ENCODE measurements around the gene SLAIN2.
"Not testable (repeated sequence)": the region's sequence is repeated elsewhere in the genome, so short reads cannot be mapped to it uniquely, and the experiment has no call there.

Gene SLAIN2

DNA sequence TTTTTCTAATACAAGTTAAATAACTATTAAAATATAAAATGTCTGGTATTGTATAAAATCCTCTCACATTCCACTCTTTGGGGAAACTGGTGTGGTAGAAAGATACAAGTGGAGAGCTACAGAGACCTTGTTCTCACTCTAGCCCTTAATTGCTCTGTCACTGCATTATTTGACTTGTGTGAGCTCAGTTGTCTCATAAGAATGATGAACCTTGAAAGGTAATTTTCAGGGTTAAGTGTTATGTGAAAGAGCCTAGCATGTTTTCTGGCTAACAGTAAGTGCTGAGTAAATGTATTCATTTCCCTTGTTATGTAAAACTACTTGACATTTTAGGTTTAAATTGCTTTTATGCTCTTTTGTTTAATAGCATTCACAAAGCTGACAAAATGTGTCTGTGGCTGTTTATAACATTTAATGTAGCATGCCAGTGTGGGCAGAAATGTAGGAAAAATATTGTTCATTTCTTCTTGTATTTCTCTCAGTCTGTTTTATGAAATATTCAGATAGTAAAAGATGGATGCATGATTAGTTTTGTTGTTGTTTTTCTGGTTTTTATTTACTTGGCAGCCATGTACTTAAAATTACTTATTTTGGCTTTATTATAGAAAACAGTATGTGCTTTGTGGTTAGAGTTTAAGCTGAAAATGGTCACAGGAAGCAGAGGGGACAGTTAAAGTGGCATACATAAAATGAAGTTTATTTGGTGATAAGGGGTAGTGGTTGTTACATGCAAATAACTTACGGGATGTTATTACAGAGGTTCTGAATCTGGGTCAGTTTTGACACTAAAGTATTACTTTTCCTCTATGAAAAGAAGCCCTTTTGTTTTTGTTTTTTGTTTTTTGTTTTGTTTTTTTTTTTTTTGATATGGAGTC, 29.2 kb downstream of the SLAIN2 start:
- no peak for DNase-seq

DNA sequence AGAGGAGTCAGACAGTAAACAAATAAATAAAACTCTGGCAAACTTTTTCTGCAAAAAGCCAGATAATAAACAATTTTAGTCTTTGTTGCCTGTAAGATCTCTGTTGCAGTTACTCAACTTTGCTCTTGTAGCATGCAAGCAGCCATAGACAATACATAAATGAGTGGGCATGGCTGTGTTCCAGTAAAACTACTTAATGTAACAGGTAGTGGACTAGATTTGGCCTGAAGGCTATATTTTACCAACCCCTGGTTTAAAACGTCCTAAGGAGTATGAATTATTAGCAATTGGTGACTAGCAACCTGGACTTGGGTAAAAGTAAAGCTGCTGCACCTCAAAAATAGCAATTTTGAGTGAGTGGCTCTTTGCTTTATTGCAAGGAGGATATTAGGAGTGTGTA, 30.9 kb downstream of the SLAIN2 start:
- DNase-seq: no peak

DNA sequence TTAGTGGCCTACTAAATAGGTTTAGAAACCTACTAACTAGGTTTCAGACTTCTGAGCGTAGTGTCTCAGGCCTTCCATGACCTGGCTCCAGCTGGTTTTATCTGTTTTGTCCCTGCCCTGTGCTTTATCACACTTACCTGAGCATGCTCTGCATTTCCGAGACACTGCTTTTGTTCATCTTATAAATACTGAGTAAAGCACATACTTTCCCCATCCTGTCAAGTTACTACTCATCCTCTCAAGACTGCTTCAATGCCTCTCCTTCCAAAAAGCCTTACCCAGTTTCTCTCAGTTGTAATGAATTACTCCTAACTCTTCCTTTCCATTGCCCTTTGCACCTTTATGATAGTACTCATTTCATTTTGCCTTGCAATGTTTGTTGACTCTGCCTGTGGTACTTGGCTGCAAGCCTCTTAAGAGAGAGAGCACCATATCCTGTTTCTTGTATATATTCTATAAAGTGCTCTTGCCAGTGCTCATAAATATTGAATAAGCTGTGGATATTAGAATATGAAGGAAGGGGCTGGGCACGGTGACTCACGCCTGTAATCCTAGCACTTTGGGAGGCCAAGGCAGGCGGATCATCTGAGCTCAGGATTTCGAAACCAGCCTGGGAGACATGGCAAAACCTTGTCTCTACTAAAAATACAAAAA, 34.4 kb downstream of the SLAIN2 start:
- no peak for DNase-seq

DNA sequence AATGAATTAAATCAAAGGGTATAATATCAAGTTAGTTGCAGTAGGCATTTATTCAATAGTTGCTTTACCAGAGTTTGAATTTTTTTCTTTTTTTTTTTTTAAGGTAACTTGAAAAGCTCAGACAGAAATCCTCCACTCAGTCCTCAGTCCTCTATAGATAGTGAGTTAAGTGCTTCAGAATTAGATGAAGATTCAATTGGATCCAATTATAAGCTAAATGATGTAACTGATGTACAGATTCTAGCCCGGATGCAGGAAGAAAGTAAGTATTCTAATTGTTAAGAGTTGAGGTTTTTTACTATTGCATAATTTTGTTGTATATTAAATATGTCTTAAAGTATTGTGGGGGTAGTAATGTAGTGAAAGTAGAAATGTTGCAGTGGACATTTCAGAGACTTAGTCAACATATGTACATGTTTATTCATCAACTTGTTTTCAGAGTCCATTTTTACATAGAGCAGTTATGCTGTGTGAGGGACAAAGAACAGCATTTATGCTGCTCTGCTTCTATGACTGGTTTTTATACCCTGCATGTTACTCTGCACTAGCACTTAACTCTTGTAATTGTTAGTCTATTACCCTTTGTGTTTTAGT, 38.4 kb downstream of the SLAIN2 start:
- no peak for DNase-seq

DNA sequence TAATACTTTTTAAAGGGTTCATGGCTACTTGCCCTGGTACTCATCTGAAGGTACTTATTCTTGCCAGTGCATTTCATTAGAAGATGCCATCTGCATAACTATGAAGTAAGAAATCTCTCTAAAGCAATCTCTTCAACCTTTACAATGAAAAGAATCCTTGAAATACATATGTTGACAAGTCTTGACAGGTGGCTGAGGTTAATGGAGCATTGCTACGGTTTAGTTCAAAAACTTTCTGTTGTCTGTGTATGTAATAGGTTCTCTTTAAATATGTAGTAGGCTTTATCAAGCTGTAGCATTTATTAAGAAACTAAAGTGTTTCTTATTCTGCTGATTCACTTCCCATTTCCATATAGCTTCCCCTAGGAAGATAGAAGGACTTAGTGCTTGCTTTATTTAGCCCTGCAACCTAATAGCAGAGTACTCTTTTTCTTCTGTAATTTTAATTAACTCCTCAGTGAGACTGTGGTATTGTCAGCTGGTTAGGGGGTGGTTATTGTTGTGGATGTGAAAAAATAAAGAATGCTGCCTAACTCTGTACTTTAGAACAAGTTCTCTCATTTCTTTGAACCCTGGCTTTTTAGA, 39.3 kb downstream of the SLAIN2 start:
- DNase-seq: no peak

DNA sequence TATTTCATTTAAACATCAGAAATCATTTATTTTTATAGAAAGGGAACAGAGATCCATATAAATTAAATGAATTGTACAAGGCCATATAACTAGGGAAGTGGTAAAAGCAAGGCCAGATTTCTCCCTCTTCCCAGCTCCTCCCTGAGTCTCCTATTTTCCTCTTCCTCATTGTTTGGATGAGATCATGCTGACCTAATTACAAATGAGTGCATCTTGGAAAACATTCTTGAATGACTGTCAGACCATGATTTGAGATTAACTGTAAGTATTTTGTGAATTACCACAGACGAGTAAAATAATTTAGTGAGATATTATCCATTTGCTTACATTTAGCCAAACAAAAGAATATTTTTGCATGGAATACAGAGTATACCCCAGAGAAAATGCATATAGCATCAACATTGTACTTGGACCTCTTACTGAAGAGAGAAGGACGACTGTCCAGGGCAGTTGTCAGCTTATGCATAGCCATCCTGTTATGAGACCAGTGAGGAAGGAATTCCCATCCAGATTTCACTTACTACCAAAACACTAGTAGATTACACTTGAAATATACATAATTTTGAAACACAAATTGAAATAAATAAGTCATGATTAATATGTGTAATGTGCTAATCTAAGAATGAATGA, 47.3 kb downstream of the SLAIN2 start:
- no peak for DNase-seq

DNA sequence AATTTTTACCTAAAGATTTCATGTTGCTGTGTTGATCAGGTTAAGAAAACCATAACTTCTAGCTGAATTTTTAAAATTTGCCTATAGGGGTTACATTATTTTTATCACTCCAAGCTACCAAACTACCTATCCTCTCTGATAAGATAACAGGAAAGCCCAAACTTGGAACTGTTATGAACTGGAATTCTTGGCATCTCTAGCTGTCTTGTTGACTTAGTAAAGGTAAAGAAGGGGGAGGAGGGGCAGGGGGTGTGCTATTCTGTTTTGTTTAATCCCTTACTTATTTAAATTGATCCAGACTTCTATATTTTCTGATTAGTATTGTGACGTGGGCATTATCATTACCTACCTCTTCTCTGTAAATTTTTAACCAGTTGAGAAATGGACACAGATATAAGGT, 54.7 kb downstream of the SLAIN2 start:
- no peak for DNase-seq

DNA sequence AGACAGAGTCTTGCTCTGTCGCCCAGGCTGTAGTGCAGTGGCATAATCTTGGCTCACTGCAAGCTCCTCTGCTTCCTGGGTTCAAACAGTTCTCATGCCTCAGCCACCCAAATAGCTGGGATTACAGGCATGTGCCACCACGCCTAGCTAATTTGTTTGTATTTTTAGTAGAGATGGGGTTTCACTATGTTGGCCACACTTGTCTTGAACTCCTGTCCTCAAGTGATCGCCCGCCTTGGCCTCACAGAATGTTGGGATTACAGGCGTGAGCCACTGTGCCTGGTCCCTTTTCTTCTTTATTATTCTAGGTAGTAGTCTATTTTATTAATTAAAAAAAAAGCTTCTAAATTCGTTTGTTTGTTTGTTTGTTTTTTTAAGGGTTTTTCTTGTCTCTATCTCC, 59.1 kb downstream of the SLAIN2 start:
- DNase-seq: no peak

DNA sequence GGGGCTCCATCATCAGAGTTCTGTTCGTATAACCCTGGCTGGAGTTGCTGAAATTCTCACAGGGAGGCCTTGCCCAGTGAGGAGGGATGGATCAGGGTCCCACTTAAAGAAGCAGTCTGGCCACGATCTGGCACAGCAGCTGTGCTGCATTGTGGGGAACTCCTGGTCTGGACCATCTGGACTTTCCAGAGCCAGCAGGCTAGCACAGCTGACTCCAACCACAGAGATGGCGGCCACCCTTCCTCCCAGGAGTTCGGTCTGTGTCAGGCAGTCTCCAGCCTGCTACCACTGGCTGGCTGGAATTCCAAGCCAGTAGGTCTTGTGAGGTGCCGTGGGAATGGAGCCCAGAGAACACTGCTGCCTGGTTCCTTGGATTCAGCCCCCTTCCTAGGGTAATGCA, 62.0 kb downstream of the SLAIN2 start:
- no peak for DNase-seq

DNA sequence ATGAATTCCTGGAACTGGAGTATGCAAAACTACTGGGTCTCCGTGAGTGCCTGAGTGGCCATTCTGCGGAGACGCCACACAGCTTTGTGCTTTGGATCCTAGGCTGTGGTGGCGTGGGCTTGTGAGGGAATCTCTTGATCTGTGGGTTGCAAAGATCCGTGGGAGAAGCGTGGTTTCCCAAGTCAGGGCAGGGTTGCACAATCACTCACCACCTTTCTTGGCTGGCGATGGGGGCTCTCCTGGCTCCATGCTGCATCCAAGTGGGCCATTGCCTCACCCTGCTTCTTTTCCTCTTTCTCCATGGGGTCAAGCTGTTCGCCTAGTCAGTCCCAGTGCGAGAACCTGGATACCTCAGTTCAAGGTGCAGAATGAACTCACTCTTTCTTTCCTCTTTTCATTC, 62.5 kb downstream of the SLAIN2 start:
- DNase-seq: no peak

DNA sequence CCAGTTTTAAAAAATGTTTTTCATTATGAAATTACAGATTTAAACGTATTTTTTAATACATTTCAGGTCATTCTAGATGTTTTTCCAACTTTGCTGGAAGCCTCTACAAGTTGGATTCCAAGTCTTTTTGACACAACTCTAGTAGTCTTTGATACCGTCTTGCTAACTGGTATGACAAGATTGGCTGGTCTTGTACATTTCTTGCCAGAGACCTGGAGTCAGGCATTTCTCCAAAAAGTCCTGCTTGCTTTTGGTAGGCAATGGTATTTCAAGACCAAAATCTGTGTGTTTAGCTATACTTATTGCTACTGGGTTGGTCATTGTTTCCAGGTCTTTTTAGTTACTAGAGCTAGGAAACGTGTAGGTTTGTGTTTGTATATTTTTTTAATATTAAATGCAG, 64.6 kb downstream of the SLAIN2 start:
- DNase-seq: no peak

DNA sequence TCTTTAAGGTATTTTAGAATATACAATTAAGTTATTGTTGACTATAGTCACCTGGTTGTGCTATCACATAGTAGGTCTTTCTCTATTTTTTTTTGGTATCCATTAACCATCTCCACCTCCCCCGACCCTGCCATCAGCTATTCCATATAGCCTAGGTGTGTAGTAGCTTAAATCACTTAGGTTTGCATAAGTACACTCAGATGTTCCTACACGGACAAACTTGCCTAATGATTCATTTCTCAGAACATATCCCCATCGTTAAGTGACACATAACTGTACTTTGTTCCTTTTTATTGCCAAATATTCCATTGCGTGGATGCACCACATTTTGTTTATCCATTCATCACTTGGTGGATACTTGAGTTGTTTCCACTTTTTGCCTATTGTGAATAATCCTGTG, 67.9 kb downstream of the SLAIN2 start:
- no peak for DNase-seq

DNA sequence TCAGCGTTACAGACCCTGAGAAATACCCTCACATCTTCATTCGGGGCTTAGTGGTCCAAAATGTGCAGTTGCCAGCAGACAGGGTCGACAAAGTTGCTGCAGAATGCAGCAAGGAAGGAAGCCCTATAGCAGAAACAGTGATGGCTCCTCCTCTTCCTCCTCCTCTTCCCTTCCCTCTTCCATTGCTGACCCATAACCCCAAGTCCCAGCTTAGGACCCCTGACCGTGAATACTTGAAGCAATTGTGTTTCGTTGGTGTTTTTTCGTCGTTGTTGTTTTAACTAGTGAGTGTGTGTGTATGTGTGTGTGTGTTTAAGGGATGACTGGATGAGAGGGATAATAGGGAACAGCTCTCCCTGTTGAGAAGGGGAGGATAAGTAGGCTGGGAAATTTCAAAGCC, 69.5 kb downstream of the SLAIN2 start:
- no peak for DNase-seq

DNA sequence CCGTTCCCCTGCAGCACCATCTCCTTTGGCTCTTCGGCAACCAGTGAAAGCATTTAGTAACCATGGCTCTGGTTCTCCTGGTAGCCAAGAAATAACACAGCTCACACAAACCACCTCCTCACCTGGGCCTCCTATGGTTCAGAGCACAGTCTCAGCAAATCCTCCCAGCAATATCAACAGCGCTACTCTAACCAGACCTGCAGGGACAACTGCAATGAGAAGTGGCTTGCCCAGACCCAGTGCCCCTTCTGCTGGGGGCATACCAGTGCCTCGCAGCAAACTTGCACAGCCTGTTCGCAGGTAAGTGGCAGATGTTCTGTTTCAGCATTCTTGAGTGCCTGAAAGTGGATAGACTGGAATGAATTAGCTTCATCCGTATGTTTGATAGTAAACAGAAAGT, 78.8 kb downstream of the SLAIN2 start:
- no peak for DNase-seq

DNA sequence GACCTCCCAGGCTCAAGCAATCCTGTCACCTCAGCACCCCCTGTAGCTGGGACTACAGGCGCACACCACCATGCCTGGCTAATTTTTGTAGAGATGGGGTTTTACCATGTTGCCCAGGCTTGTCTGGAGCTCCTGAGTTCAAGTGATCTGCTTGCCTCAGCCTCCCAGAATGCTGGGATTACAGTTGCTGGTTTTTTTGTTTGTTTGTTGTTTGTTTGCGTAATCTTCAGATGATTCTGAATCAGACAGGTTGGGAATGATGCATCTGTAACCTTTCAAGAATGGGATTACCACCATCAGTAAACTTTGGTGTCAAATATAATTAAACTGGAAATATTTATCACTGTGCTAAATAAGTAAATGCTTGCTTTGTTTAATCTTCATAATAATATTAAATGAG, 79.8 kb downstream of the SLAIN2 start:
- no peak for DNase-seq

DNA sequence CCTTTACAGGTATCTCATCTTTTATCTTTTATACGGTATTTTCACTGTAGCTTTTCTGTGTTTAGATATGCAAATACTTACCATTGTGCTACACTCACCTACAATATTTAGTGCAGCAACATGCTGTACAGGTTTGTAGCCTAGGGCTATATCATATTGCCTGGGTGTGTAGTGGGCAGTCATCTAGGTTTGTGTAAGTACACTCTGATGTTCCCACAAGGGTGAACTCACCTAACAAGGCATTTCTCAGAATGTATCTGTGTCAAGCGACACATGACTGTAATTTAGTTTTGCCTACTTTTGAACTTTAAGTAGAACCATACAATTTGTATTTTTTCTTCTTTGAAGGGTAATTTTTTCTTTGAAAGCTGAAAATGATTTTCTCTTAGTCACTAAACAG, 87.6 kb downstream of the SLAIN2 start:
- DNase-seq: no peak

DNA sequence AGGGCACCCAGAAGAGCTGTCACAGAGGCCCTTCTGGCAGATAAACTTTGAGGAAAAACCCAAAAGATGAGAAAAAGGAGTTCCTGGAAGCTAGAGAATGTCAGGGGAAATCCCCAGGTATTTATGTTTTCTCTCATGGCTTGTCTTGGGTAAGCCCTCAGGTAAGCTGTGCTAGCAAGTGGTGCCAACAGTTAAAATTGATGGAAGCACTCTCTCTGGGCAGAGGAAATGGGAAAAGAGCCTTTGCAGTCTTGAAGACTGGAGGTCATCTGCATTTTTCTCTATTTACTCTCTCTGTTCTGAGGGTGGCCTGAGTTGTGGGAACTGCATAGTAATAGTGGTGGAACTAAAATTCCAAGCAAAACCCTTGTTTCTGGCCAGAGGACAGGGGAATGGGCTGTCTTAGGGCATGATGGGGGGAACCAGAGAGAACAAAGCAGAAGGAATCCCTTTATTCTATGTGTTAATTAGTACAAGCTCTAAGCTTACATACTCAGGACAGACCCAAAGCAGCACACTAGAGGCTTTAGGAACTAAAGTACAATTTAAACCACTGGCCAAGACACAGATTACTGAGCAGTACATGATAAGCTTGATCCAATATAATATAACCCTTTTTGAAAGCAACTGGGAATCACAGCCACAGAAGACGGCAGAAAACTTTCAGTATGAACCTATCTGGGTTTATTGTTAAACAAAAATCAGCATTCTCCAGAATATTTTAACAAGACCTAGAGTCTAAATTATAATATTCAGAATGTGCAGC, 88.6 kb downstream of the SLAIN2 start:
- DNase-seq: no peak

DNA sequence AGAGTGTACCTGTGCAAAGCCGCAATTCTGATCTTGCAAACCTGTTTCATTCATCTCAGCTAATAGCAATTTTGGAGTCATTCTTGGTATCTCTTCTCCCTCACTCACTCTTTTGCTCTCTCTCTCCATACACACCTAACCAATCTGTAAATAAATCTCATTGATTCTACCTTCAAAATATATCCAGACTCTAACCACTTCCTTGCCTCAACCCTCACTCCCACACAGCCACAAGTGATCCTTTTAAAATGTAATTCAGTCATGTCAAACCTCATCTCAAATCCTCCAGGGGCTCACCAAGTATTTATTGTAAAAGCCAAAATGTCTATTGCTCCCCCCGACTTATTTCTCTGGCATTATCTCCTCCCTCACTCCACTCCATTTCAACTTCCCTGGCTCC, 90.1 kb downstream of the SLAIN2 start:
- no peak for DNase-seq

DNA sequence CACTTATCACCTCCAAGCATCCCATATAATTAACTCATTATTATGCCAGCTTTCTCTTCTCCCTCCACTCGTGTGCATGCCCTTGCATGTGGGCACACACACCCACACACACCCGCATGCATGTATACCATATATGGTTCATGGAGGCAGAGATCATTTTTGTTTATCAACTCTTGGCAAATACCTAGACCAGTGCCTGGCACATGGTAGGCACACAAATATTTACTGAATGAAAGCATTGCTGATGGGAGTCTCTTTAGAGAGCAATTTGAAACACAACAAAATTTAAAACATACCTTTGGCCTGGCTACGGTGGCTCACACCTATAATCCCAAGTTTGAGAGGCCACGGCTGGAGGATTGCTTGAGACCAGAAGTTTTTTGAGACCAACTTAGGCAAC, 90.7 kb downstream of the SLAIN2 start:
- no peak for DNase-seq

DNA sequence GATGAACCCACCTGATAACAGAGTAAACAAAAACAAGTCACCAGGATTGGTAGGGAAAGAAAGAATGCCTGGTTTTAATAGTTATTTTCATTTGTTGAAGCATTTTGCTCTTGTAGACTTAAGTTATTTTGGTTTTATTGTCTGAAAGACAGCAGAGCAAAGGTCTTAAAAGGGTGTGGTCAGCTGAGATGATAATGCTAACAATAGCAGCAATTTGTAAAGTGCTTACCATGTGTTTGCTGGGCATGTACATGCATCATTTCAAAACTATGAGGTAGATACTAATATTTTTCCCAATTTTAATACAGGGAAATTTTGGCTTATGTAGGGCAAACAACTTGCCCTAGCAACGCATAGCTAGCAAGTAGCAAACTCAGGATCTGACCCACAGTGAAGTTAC, 95.0 kb downstream of the SLAIN2 start:
- no peak for DNase-seq

DNA sequence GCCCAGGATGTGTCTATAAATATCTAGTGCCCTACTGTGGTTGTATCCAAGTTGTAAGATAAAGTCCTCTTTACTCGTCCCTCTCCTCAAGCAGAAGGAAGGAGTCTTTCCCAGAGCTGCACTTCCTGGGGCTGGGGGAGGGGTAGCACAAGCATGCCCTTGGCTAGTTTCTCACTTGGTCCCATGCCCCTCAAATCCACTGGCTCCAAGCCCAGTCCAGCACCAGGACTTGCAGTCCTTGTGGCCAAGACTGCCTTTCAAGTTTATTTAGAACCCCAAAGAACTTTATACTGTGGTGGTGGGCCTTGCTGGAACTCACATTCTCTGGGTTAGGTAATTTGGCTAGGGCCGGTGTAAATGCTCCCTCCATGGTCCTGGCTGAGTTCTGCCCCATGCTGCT, 98.7 kb downstream of the SLAIN2 start:
- DNase-seq: no peak

DNA sequence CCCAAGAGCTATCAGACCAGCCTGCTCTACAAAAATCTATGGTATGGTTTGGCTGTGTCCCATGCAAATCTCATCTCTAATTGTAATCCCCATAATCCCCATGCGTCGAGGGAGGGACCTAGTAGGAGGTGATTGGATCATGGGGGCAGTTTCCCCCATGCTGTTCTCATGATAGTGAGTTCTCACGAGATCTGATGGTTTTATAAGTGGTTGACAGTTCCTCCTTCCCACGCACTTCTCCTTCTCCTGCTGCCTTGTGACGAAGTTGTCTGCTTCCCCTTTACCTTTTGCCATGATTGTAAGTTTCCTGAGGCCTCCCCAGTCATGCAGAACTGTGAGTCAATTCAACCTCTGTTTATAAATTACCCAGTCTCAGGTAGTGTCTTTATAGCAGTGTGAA, 99.6 kb downstream of the SLAIN2 start:
- not testable (repeated sequence) for DNase-seq

DNA sequence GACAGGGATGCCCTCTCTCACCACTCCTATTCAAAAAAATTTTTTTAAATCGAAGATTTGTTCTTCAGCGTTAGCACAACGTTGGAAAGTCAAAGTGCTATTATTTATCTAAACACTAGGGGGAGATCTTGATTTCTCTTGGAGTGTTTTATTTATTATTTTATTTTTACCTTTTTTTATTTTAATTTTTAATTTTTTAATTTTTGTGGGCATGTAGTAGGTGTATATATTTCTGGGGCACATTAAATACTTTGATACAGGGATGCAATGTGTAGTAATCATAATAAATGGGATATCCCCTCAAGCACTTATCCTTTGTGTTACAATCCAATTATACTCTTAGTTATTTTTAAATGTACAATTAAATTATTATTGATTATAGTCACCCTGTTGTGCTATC, 104.4 kb downstream of the SLAIN2 start:
- DNase-seq: no peak

All from GOT3 (cell line).